SK-N-SH treated with all-trans-retinoic acid at 6 μM for 48 hours (cell line): ENCODE data around the gene AKAP8L.

Experiments used
- BACH2 ChIP-seq: fragments of 250-450 bp; sonication (Bioruptor Pico); IDR thresholded peaks from 2 replicates; pipeline ENCODE4 v1.9.0; 2021; ENCODE audit warnings: mild to moderate bottlenecking, borderline replicate concordance
- CSDC2 ChIP-seq: fragments of 250-450 bp; sonication (Bioruptor Pico); IDR thresholded peaks from 2 replicates; pipeline ENCODE4 v1.5.0; 2020; ENCODE audit warnings: mild to moderate bottlenecking, moderate library complexity
- ISL1 ChIP-seq: fragments of 250-450 bp; sonication (Bioruptor Pico); IDR thresholded peaks from 2 replicates; pipeline ENCODE4 v2.1.2; 2022; ENCODE audit warnings: mild to moderate bottlenecking, moderate library complexity
- ZC3H10 ChIP-seq: fragments of 250-450 bp; sonication (Bioruptor Pico); IDR thresholded peaks from 2 replicates; pipeline ENCODE4 v1.5.1; 2021; ENCODE audit warnings: mild to moderate bottlenecking, moderate library complexity
- ZFP3 ChIP-seq: fragments of 250-450 bp; sonication (Bioruptor Pico); IDR thresholded peaks from 2 replicates; pipeline ENCODE4 v1.5.0; 2020; ENCODE audit warnings: mild to moderate bottlenecking, moderate library complexity
- ZNF565 ChIP-seq: fragments of 450-650 bp; formaldehyde crosslinking; conservative IDR thresholded peaks from 2 replicates; pipeline ENCODE4 v1.5.0; 2020; ENCODE audit warnings: low read depth, mild to moderate bottlenecking, moderate library complexity
- ZNF8 ChIP-seq: fragments of 450-650 bp; formaldehyde crosslinking; IDR thresholded peaks from 2 replicates; pipeline ENCODE4 v1.5.0; 2020; ENCODE audit warnings: mild to moderate bottlenecking, moderate library complexity
- TF ChIP-seq, protein P1 (sequence below): fragments of 250-450 bp; sonication (Bioruptor Pico); IDR thresholded peaks from 2 replicates; pipeline ENCODE4 v1.5.1; 2021; ENCODE audit warnings: mild to moderate bottlenecking, moderate library complexity
- TF ChIP-seq, protein P2 (sequence below): fragments of 250-450 bp; sonication (Bioruptor Pico); IDR thresholded peaks from 2 replicates; pipeline ENCODE4 v1.8.0; 2021; ENCODE audit warnings: low read depth, mild to moderate bottlenecking, moderate library complexity, borderline replicate concordance

DNA sequence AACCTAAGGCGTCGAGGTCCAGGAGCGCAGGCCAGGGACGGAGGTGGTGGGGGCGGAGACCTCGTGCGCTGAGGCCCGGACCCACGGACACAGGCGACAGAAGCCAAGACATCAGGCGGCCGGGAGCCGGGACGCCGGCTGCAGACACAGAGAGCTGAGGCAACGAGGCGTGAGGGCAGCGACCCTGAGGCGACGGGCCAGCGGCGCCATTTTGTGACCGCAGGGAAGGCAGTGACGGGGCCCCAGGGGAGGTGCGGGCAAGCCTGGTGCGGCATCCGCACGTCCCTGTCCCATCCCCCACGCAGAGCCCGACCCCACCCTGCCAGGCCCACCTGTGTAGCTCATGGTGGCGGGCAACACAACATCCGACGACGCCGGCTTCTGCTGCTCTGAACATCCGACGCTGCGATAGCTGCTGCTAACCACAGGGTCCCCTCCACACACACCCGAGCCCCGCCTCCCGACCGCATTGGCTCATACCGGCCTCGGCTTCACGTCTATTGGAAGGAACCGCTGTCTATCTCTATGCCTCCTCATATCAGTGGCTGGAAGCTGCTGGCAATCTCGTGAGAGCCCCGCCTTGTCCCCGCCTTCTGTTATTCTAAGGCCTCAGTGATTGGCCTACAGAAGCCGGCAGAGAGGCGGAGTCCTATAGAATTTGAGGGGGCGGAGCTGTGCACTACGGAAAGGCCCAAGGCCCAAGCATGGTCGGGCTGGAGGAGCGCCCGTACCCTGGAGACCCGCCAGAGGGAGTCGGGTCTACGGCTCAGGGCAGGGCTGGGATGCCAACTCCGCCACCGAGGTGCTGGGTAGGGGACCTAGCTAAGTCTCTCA, at the start of gene AKAP8L:
- TF ChIP-seq ZNF8 (CRISPR knock-in tag), result no peak
- no peak for TF ChIP-seq ZNF565 (CRISPR knock-in tag)
- TF ChIP-seq, protein P1, sequence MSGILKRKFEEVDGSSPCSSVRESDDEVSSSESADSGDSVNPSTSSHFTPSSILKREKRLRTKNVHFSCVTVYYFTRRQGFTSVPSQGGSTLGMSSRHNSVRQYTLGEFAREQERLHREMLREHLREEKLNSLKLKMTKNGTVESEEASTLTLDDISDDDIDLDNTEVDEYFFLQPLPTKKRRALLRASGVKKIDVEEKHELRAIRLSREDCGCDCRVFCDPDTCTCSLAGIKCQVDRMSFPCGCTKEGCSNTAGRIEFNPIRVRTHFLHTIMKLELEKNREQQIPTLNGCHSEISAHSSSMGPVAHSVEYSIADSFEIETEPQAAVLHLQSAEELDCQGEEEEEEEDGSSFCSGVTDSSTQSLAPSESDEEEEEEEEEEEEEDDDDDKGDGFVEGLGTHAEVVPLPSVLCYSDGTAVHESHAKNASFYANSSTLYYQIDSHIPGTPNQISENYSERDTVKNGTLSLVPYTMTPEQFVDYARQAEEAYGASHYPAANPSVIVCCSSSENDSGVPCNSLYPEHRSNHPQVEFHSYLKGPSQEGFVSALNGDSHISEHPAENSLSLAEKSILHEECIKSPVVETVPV, result no peak; the same call in 1 of the 2 replicates
- TF ChIP-seq ISL1 (CRISPR knock-in tag), result no peak
- TF ChIP-seq BACH2, result no peak
- no peak for TF ChIP-seq ZC3H10 (CRISPR knock-in tag)
- TF ChIP-seq CSDC2 (CRISPR knock-in tag), result no peak
- TF ChIP-seq ZFP3 (CRISPR knock-in tag), result no peak
- TF ChIP-seq, protein P2, sequence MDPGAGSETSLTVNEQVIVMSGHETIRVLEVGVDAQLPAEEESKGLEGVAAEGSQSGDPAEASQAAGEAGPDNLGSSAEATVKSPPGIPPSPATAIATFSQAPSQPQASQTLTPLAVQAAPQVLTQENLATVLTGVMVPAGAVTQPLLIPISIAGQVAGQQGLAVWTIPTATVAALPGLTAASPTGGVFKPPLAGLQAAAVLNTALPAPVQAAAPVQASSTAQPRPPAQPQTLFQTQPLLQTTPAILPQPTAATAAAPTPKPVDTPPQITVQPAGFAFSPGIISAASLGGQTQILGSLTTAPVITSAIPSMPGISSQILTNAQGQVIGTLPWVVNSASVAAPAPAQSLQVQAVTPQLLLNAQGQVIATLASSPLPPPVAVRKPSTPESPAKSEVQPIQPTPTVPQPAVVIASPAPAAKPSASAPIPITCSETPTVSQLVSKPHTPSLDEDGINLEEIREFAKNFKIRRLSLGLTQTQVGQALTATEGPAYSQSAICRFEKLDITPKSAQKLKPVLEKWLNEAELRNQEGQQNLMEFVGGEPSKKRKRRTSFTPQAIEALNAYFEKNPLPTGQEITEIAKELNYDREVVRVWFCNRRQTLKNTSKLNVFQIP, result no peak
